Measurements from ENCODE around the gene EHMT1.
"Not testable (repeated sequence)": the region's sequence is repeated elsewhere in the genome, so short reads cannot be mapped to it uniquely, and the experiment has no call there.

The EHMT1 gene

DNA sequence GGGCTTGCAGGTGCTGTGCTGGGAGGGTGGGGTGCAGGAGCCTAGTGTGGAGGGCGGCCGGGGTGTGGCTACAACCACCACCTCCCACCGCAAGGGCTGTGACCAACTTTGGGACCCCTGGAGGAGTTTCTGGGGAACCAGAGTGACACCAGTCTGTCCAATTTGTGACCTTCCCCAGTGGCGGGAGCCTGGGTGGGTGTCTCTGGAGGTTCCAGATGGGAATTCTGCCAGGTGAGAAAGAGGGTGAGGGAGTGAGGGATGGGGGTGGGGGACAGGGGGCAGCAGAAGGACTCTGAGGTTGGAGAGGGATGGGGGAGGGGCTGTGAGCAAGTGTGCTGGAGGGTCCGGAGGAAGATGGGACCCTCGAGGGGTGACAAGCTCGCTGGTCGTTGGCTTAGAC is 254.6 kb downstream of the EHMT1 start:
- DNase-seq (ENCODE audit: low read depth), result no peak

DNA sequence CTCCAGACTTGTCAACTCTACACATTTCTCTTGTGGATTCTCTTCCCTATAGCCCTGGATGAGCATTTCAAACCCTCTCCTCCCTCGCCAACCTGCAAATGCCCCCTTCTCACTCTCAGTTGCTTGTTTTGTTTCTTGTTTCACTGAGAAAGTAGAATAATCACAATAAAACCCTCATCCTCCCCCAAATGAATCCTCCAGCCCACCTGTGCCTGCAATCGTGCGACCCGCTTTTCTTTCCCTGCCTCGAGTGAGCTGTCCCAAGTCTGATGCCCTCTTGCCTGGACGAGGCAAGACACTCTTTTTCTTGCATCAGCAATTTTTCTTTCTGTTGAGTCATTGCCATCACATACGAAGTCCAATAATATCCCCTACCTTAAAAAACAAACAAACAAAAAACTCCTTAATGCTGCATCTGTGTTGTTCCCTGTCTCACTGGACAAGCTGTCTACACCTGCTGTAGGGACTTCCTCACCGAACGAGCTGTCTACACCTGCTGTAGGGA is 255.1 kb downstream of the EHMT1 start:
- DNase-seq (ENCODE audit: low read depth), result no peak

DNA sequence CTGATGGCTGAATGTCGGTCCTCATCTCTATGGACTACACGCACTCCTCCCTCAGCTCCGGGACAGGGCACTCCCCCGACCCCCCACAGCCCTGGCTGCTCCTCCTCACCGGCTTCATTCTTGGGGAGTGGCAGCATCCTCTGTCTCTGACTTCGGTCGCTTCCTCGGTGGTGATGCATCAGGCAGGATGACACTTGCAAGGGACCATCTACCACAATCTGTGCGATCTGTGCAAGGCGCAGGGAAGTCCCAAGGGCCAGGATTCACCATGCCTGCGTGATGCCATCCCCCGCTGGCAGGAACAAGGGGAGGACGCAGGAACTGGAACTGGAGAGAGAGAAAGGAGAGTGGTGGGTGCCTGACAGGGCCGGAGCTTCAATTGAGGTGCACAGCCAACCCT is 256.5 kb downstream of the EHMT1 start:
- no peak for DNase-seq (ENCODE audit: low read depth)

DNA sequence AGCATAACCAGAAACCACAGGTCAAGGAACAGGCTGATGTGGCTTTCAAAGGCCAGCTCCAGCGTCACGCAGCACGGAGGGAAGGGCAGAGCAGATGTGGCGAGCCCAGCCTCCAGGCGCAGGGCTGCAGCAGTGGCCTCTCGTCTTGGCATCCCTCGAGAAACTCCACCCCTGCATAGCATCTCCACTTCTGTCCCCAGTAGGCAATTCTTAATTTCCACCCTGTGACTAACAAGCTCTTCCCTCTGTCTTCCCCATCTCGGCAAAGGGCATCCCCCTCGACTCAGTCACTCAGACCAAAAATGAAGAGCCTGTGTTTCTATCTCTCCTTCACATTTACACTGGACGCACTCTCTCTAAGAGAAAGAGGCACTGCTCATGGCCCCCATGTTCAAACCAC is 257.0 kb downstream of the EHMT1 start:
- DNase-seq (ENCODE audit: low read depth), result no peak

DNA sequence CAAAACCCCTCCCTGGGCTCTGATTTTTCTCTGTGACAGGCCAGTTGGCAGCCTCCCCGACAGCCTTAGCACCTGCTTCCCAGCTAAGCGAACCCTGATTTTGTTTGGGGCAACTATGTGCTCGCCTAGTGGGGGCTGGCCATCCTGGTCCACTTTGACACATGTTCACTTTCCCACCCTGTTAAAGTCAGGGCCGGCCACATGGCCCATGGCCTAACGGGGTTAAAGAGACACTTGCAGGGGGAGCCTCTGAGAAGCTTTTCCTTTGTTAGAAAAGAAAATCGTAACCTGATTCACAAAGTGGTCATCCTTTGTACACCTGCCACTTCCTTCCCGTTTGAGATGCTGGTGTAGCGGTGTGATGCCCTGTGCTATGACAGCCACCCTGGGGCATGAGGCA is 257.5 kb downstream of the EHMT1 start:
- no peak for DNase-seq (ENCODE audit: low read depth)

DNA sequence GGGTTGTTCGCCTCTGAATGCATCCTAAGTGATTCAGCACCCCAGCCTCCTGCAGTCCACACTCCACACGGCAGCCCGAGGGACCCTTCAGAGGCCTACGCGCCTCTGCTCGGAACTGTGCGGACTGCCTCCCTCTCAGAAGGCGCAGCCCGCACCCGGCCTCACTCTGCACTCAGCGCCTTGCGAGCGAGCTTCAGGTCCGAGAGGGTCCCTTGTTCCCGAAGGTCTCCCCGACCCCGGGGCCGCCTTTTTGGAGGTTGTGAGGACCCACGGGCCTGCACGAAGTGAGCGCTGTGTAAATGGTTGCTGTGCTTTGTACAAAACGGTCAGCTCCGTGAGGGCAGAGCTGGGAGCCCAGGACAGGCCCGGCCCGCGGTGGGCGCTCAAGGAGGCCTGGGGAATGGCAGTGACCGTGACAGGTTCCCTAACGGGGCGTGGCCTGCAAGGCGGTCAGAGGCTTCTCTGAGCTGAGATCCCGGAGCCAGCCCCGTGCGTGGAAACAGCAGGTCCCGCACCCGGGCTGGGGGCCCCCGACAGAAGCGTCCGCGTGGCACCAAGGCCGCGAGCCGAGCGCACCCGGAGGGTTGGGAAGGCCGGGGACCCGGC is 258.1 kb downstream of the EHMT1 start:
- no peak for DNase-seq (ENCODE audit: low read depth)

DNA sequence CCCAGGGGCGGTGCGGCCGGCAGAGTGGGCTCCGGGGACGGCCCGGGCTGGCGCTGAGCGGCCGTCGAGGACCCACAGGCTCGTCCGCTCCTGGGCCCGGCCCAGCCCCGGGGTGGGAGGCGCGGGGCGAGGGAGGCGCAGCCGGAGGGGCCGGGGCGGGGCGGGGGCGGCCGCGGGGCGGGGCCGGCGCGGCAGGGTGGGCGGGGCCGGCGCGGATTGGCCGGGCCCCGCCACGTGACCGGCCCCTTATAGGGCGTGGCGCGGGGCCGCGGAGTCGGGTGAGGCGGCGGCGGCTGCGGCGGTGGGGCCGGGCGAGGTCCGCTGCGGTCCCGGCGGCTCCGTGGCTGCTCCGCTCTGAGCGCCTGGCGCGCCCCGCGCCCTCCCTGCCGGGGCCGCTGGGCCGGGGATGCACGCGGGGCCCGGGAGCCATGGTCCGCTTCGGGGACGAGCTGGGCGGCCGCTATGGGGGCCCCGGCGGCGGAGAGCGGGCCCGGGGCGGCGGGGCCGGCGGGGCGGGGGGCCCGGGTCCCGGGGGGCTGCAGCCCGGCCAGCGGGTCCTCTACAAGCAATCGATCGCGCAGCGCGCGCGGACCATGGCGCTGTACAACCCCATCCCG is 258.8 kb downstream of the EHMT1 start, which contains the start of gene CACNA1B:
Gene CACNA1B (plus strand): TSS at position 277 of the 617 bp plus-strand sequence. CDS start 152 bp downstream, at position 429.
- not testable (repeated sequence) for DNase-seq (ENCODE audit: low read depth)

DNA sequence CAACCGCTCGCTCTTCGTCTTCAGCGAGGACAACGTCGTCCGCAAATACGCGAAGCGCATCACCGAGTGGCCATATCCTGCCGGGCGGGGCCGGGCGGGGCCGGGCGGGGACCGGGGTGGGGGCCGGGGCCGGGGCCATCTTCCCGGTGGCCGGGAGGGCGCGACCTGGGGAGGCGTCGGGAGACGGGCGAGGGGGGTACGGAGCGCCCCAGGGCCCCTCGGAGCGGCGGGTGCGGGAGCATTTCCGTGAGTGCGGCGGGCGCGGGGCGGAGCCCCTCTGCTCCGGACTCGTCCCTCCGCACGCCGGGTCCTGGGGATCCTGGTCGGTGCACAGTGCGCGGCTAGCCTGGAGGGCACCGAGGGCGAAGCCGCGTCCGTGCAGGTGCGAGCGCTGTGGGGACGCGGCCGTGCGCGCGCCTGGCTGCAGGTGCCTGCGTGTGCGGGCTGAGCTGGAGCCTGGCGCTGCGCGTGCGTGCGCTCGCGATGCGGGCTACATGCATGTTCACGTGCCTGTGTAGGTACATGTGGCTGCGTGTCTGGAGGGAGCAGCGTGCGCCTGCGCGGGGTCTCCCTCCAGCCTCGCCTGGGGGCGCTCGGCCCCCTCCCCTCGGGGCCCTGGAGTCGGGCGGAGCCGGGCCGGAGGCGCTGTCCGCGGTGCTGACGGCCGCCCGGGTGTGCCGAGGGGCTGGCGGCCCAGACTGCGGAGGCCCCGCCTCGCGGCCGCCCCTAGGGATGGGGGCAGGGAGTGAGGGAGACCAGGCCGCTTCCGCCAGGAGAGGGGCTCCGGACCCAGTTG is 259.5 kb downstream of the EHMT1 start:
- peak; percentile 5 for DNase-seq (ENCODE audit: low read depth)

DNA sequence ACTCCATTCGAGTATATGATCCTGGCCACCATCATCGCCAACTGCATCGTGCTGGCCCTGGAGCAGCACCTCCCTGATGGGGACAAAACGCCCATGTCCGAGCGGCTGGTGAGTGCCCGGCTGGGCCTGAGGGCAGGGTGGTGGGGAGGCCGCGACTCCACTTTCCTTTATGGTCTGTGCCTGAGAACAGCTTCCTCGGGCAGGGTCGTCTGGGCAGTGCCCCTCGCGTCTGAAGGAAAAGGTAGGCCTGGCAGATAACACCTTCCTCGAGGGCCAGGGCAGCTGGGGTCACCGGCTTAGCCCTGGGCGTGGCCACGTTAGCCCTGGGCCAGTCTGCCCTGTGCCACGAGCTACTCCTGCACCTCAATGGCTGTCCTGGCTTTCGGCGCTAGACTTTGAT is 260.2 kb downstream of the EHMT1 start:
- DNase-seq (ENCODE audit: low read depth), result no peak

DNA sequence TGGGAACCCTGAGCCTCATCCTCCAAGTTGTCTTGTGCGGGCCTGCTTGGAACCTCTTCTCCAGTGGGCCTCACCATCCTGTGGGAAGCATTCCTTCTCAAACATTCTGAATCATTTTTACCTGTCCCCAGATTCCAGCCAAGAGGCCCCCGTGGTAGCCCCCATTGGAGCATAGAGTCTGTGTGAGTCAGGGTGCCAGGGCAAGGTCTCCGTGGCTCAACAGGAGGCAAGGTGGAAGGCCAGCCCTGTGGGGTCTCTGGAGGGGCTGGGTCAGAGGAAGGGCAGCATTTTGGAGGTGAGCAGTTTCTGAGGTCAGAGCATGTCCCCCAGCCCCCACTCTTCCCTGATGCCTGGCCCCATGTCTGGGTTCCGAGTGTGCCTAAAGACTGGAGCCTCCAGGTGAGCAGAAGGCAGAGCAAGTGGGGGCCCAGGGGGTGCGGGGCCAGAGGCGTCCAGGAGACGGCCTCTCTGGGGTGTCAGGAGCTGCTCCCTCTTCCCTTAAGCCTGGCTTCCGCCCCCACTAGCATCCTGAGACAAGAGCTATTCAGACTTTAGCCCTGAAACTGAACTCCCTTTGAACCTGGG is 260.9 kb downstream of the EHMT1 start:
- DNase-seq (ENCODE audit: low read depth), result no peak

DNA sequence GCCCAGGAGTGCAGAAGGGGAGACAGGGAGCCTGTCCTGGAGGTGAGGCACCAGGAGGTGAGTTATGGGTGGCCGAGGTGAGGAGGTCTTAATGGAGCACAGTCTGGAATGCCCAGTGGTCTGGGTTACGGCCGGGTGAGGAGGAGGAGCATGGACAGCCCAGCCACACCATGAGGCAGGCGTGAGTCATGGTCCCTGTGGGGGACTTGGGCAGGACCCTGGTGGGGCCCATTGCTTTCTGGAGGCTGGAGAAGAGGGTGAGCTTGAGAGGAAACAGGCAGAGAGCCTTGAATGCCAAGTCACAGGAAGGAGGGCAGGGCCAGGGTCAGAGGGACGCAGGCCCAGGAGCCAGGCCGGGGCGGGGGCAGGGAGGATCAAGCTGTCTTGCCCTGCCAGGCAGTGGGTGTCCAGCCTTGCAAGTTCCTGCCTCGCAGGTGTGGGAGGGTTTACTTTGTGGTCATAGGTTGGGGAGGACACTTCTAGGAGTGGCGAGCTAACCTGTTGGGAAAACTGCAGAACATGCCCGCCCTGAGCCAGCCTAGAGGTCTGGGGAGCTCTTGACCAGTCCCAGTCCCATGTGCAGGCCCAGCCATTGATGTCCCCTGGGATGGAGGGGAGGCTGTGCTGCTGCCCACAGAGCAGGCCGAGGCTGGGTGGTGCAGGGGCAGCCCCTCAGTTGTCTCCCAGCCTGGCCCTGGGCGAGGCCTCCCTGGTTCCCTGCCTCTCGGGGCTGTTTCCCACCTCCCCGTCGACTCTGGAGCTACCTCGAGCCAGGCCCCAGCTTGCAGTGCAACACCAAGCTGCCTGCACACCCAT is 261.6 kb downstream of the EHMT1 start:
- DNase-seq (ENCODE audit: low read depth), result no peak

DNA sequence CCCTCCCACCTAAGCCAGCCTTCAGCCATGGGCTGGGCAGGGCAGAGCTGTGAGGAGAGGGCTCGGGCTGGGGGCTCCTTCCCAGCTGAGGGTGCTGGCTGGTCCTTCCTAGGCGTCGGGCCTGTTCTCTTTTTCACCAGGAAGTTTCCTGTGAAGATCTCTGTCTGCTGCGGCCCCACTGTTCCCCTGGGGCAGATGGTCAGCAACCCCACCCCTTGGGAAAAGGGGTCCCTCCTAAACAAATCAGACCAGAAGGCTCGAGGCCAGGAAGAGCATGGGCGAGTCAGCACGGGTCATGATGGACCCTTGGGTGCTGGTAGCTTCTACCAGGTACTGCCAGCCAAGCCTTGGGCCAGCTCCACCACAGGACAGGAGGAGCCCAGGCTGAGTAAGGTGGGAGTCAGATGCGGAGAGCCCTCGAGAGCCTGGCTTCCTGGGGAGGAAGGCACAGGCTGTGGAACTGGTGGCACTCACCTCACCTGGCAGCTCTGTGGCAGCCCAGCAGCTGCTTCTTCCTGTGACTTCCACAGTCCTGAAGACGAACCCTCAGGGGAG is 262.2 kb downstream of the EHMT1 start:
- no peak for DNase-seq (ENCODE audit: low read depth)

DNA sequence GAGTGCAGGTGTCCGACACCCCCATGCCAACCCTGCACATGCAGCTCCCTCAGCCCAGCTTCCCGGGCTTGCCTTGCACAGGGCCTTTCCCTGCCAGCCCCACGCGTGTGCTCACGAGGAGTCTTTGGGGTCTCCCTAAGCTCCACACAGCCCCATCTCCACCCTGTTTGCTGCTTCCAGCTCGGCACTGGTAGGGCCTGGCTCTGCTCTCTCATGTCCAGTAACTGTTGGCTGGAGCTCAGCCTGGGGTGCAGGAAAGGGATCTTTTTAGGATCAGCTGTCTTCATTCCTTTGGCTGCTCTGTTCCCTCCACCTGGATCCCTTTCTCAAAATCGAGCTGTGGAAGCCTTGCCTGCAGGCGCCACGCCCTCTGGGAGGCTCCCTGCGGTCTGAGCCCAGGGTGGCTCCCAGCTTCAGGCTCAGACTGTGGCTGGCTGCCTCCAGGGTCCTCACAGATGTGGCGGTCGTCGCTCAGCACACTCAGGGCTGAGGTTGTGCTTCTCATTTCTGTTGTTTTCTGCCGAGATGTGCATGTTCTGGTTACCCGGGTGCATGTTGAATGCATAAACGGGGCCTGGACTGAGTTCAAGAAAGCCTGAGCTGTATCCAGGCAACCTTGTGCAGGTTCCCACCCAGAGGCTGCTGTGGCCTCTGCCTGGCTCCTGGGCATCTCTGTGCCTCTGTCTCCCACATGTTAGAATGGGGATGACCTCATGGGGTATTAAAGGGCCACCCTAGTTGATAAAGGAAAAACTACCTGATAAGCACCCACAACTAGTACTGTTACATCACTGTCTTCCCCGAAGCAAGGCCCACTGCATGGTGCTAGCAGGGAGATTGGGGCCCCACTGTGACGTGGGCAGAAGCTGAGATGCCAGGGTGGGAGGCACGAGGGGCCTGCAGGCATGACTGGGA is 263.0 kb downstream of the EHMT1 start:
- no peak for DNase-seq (ENCODE audit: low read depth)

DNA sequence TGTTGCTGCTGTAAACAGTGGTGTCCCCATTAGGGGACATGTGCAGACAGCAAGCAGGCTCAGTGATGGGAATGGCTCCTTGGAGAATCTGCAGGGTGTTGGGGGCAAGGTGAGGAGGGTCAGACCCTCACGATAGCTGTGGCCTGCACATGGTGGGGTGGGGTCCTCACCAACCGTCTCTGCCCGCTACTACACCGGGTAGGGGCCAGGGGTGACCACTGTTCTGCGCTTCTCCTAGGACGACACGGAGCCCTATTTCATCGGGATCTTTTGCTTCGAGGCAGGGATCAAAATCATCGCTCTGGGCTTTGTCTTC is 263.7 kb downstream of the EHMT1 start:
- DNase-seq (ENCODE audit: low read depth), result no peak

DNA sequence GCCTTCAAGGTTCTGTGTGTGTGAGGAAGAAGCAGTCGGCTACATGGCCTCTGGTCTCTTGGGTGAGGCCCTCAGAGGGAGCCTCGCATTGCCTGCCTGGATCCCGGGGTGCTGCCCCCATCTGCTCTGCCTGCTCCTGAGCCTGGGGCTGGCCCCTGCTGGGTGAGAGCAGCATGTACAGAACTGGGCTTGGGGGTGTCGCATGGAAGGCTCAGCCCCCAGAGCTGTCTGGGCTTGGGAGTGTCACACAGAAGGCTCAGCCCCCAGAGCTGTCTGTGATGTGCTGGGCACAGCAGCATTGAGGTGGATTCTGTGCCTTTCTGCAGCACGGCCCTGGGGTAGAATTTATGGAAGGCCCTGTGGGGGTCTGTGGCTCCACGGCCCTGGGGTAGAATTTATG is 265.2 kb downstream of the EHMT1 start:
- DNase-seq (ENCODE audit: low read depth), result not testable (repeated sequence)

DNA sequence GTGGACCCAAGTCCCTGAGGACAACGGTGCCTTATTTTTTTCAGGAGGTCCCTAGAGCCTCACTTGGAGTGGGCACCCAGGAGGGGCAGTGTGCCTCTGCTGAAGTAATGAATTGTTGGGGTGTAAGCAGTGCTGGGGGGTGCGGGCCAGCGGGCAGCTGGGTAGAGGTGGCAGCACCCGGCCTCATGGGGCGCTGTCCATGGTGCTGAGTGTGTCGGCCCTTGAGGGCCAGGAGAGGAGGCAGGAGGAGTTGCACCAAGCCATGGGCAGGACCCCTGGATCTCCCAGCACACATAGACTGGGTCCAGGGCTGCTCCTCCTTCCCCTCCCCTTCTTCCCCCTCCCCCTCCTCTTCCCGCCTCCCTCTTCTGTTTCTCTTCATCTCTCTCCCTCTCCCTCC is 265.7 kb downstream of the EHMT1 start:
- DNase-seq (ENCODE audit: low read depth), result not testable (repeated sequence)

DNA sequence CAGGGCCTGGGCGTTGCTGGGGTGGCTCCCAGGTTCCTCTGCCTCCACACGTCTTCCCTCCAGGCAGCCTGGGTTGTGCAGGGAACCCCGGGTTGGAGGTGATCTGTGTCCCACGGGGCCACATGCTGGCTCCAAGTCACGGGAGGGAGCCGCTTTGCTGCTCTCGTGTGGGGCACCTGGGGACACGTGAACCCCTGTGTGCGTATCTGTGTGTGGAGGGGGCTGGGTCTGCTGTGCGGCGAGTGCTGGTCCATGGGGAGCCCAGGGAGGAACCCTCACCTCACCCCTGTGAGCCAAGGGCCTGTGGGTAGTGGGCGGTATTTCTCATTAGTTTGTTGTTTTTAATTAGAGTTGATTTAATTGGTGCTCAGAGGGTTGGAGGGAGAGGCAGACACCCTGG is 266.3 kb downstream of the EHMT1 start:
- DNase-seq (ENCODE audit: low read depth), result not testable (repeated sequence)
